Sigmoid colon (tissue), 4 donors: ENCODE results near the gene GALNT10.

ENCODE experiments used
- POLR2A ChIP-seq, 2 donors: fragments of 450-650 bp; IDR thresholded peaks; one replicate each; pipeline ENCODE4 v1.6.1; 2016; ENCODE audit warnings: antibody characterized with exemption in 2 of 2, mild to moderate bottlenecking in 2 of 2, moderate library complexity in 2 of 2
- POLR2AphosphoS5 ChIP-seq, 4 donors: sonication (generic); formaldehyde crosslinking; IDR thresholded peaks; one replicate each; pipeline ENCODE4 v1.6.1; 2017; ENCODE audit warnings: antibody characterized with exemption in 4 of 4
- TF ChIP-seq, protein P1 (sequence below), 4 experiments: fragments of 450-650 bp in 3 of 4; fragments of 200-600 bp in 1 of 4; IDR thresholded peaks; one replicate each; pipeline ENCODE4 v1.5.1; 2016 to 2019; ENCODE audit warnings: antibody characterized with exemption in 4 of 4, mild to moderate bottlenecking in 3 of 4, moderate library complexity in 2 of 4

GRCh38 chr5:154406826-154407225 lies 216.3 kb downstream of the GALNT10 start:
- no peak for TF ChIP-seq POLR2AphosphoS5 (IDR thresholded peaks at IDR 0.05)
- TF ChIP-seq, protein P1, sequence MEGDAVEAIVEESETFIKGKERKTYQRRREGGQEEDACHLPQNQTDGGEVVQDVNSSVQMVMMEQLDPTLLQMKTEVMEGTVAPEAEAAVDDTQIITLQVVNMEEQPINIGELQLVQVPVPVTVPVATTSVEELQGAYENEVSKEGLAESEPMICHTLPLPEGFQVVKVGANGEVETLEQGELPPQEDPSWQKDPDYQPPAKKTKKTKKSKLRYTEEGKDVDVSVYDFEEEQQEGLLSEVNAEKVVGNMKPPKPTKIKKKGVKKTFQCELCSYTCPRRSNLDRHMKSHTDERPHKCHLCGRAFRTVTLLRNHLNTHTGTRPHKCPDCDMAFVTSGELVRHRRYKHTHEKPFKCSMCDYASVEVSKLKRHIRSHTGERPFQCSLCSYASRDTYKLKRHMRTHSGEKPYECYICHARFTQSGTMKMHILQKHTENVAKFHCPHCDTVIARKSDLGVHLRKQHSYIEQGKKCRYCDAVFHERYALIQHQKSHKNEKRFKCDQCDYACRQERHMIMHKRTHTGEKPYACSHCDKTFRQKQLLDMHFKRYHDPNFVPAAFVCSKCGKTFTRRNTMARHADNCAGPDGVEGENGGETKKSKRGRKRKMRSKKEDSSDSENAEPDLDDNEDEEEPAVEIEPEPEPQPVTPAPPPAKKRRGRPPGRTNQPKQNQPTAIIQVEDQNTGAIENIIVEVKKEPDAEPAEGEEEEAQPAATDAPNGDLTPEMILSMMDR (IDR thresholded peaks at IDR 0.05) = no peak
- TF ChIP-seq POLR2A (IDR thresholded peaks at IDR 0.05) = no peak
